HG02970 (cell line): ENCODE data around the gene UNK.
A peak's percentile ranks its signal among the peaks of the same experiment; 100 is the strongest.
"Not testable (repeated sequence)": the region's sequence is repeated elsewhere in the genome, so short reads cannot be mapped to it uniquely, and the experiment has no call there.

Experiments used
- ATAC-seq: cut with Tn5 transposase; IDR thresholded peaks from one replicate; pipeline ENCODE4 v1.9.1; 2021; ENCODE audit warnings: mild to moderate bottlenecking, moderate library complexity, moderate number of reproducible peaks; ENCODE audit not compliant: unreplicated experiment, low FRiP score

The UNK gene

GRCh38 chr17:75754378-75755204, 30.0 kb upstream of the UNK start:
- ATAC-seq: no peak

GRCh38 chr17:75755205-75755901, 29.3 kb upstream of the UNK start:
- ATAC-seq: no peak

DNA sequence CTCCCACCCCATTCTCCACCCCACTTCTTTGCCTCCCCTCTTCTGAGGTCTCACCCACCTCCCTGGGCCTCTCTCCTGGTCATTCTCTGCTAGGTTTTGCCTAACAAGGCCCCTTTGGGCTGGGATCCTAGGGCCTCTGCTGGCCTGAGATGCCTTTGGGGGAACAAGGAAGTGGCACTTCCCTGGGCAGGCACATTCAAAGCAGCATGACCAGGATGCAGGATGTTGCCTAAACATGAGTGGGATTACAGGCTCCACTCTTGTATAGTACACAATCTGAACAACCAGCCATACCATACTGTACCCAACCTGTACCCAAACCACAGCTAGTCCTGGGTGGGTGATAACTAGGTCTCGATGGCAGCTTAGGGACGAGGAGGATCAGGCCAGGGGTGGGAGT, 28.6 kb upstream of the UNK start:
- ATAC-seq: no peak

GRCh38 chr17:75756451-75757085, 28.0 kb upstream of the UNK start:
- no peak for ATAC-seq

GRCh38 chr17:75757086-75757681, 27.4 kb upstream of the UNK start:
- ATAC-seq: no peak

GRCh38 chr17:75758131-75758905, 26.3 kb upstream of the UNK start:
- ATAC-seq: no peak

GRCh38 chr17:75759457-75759856, 25.1 kb upstream of the UNK start:
- no peak for ATAC-seq

DNA sequence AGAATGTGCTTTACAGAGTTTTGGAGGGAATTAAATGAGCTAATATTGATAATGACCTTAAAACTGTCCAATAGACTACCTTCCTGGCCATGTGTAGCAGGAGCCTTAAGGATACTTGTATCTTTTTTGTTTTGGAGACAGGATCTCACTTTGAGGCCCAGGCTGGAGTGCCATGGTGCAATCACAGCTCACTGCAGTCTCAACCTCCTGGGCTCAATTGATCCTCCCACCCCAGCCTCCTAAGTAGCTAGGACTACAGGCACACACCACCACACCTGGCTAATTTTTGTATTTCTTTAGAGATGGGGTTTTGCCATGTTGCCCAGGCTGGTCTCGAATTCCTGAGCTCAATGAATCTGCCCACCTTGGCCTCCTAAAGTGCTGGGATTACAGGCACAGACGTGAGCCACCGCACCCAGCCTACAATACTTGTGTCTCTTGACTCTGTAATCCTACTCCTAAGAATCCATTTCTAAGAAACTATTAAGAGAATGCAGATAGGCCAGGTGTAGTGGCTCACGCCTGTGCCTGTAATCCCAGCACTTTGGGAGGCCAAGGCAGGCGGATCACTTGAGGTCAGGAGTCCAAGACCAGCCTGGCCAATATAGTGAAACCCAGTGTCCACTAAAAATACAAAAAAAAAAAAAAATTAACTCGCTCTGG, 24.5 kb upstream of the UNK start:
- ATAC-seq: not testable (repeated sequence)

DNA sequence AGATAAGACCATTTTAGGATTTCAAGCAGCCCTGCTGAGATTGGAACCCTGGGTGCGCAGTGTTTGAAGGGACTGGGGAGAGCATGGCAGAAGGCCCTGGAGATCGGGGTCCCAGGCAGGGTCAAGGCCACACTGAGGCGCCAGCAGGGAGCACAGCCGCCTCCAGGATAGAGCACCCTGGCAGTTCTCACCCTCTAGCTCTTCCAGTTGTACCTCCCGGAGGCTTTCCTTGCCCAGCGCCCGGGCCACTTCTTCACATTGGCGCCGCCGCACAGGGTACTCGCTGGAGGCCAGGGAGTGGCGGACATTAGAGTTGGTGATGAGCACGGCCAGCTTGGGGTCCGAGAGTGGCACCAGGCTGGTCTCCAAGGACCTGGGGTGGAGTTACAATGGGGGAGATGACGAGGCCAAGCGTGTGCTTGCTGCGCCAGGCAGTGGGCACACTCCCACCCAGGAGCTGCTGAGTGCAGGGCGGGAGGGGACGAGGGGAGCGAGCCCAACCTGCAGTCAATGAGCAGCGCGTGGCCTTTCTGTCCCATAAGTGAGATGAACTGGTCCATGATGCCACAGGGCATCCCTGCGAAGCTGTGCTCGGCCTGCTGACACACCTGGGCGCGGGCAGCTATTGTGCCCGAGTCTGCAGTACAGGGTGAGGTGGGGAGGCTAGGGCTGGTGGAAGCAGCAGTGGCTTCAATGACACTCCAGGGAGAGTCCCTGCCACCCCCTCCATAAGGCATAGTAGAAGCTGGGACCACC, 21.9 kb upstream of the UNK start:
- ATAC-seq: no peak

DNA sequence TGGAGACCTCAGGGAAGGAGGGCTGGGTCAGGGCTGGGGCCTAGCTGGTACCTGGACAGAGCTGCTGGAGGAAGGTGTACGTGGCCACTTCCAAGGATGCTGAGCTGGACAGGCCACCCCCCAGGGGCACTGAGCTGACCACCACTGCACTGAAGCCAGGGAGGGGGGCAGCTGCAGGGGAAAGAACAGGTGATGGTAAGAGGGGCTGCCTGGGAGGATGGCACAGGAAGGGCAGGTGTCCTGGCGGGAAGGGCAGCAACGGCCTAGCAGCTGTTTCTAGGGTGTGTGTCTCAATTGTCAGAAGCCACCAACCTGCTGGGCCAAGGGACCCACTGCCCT, 21.4 kb upstream of the UNK start:
- ATAC-seq: no peak

DNA sequence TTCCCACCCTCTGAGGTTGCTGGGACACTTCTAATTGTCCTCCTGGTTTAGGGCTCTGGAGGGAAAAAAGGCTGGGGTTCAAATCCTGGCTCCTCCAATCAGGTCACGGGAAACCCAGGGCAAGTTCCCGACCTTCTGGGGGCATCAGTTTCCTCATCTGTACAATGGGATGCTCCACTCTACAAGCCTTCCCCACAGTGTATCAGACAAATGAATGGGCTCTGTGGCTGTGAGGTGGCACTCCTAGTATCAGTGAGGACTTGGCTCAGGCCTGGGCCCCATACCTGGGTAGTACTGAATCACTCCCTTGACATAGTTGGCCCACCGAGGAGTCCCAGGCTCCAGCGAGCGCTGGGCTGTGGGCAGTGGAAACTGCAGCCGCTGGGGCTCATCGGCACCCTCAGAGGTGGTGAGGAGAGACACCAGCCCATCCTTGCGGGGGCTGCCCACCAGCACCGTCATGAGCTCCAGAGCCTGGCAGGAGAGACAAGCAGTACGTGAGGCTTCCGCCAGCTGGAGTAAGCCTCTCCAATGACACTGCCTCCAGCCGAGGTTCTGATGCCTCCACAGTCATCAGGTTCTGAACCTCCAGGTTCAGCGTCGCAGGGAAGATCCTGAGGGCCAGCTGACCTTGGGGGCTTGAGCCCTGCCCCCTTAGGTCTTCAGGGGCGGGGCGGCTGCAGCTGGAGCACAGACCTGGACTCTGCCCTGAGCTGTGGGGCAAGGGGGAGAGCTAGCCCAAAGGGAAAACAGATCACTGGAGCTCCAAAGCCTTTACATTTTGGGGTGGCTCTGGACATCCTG, 20.8 kb upstream of the UNK start:
- no peak for ATAC-seq

DNA sequence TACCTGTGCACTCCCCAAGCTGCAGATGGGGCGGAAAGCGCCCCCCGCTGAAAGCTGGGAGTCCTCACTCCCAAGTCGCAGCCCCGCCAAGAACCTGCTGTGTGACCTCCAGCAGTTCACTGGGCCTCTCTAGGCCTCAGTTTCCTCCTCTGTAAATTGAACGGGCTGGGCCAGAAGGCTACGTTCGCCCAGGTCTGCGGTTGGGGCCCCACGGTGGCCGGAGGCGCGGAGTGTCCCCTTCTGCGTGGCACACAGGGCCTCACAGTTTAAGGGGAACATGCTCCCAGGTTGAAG, 20.2 kb upstream of the UNK start:
- no peak for ATAC-seq

GRCh38 chr17:75764711-75765421, 19.7 kb upstream of the UNK start, which contains the start of gene GALK1:
Gene GALK1 (minus strand): TSS chr17:75765192. CDS start chr17:75765136, 56 bp downstream.
- peak; percentile 48 for ATAC-seq

GRCh38 chr17:75765981-75766380, 18.6 kb upstream of the UNK start:
- ATAC-seq: no peak

- no peak for ATAC-seq
Observed at GRCh38 chr17:75767881-75768280, 16.7 kb upstream of the UNK start.

GRCh38 chr17:75769536-75769935, 15.1 kb upstream of the UNK start:
- ATAC-seq: no peak

DNA sequence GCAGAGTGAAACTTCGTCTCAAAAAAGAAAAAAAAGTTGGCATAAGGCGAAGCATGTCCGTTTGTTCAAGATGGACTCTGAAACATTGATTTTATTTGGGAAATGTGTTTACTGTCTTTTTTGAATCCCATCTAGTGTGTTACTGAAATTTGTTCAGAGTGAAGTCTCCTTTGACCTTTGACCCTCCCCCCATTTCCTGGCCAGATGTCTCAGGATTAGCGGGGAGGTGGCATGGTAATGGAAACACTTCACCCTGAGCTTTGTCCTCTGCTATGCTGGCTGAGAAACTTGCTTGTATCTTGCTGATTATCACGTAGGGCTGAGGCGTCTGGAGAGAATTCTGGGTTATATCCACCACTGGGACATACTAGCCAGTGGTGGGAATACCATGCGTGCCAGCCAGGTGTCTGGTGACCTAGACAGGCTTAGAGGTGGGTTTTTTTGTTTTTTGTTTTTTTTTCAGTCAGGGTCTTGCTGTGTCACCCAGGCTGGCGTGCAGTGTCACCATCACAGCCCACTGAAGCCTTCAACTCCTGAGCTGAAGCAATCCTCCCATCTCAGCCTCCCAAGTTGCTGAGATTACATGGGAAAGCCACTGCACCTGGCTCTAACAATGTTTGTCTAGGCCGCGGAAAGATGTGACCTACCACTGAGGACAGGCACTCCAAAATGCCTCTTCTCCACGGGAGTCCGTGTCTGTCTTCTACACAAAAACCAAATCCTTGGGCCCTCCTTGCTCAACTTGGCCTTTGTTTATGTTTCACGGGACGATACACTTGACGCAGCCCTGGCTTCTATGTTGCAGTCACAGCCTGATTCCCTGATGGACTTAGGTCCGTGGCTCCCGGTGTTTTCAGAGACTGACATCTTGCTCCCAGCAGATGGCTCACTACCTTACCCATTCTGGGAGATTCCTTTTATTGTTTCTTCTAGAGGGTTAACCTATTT, 13.0 kb upstream of the UNK start:
- no peak for ATAC-seq
